ENCODE results near the gene PTPRJ. TPM values are rescaled to one million over a fixed set of nuclear protein-coding genes. Genes with fewer than 3 reads are reported as not detected.
"Not testable (repeated sequence)": the region's sequence is repeated elsewhere in the genome, so short reads cannot be mapped to it uniquely, and the experiment has no call there.

Gene PTPRJ
- total and polyA plus RNA-seq, 2 of the 4 experiments (the other 2 are of a cell fraction): 5.6 to 14.9 TPM

DNA sequence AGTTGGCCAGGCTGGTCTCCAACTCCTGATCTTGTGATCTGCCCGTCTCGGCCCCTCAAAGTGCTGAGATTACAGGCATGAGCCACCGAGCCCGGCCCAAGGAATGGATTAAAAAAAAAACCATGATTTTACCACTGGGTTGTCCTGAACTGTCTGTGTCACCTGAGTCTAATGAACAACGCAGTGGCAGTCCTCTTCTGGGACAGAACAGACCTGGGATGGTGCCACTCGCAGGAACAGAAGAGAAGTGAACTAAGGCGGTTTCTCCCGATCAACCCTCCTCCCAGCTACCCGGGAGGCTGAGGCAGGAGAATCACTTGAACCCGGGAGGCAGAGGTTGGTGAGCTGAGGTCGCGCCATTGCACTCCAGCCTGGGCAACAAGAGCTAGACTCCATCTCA, 46.6 kb upstream of the PTPRJ start:
- H3K23ac ChIP-seq (ENCODE audit: low read depth, low read length); POLR2A ChIA-PET (ENCODE audit: unreplicated experiment); H3K4me2 ChIP-seq (ENCODE audit: low read depth, low read length); H3K36me3 ChIP-seq (ENCODE audit: control insufficient read depth, insufficient read depth, low read length); H2BK5ac ChIP-seq (ENCODE audit: low read depth, low read length, poor library complexity, severe bottlenecking); DNase-seq; H4K91ac ChIP-seq (ENCODE audit: insufficient read depth, low read depth, low read length); BruUV-seq (replicated peaks); H3K14ac ChIP-seq (replicated peaks; ENCODE audit: low read depth, low read length); H4K20me1 ChIP-seq (ENCODE audit: insufficient read depth, low read length); H4K5ac ChIP-seq (ENCODE audit: low read depth, low read length); H2BK15ac ChIP-seq (ENCODE audit: low read depth, low read length); H3K4me3 ChIP-seq (ENCODE audit: insufficient read depth, low read depth, low read length); H3K9me3 ChIP-seq (ENCODE audit: control insufficient read depth, insufficient read depth, low read length); H3K9me1 ChIP-seq (ENCODE audit: insufficient read depth, low read length); H3K9ac ChIP-seq (ENCODE audit: low read depth, low read length); H3K4ac ChIP-seq (ENCODE audit: low read depth, low read length); ATAC-seq (ENCODE audit: low read depth); H3K56ac ChIP-seq (ENCODE audit: extremely low read depth, insufficient read depth, low read length); H2BK120ac ChIP-seq (ENCODE audit: low read depth, low read length); H4K8ac ChIP-seq (ENCODE audit: low read depth in 2 of 2, low read length in 2 of 2); H3K18ac ChIP-seq (ENCODE audit: low read depth, low read length); dilution Hi-C loops (cut with HindIII; ENCODE audit: low sequenced_read_pairs, unreplicated experiment); H3K27me3 ChIP-seq (ENCODE audit: control insufficient read depth, insufficient read depth, low read length); H3K79me1 ChIP-seq (ENCODE audit: low read depth in 1 of 2, low read length in 2 of 2); H2BK20ac ChIP-seq (ENCODE audit: low read depth, low read length); H3K27ac ChIP-seq (ENCODE audit: insufficient read depth, low read length); H2AFZ ChIP-seq (replicated peaks; ENCODE audit: low read length, poor library complexity); H2AK9ac ChIP-seq (replicated peaks; ENCODE audit: low read depth, low read length, poor library complexity); H3K4me1 ChIP-seq (ENCODE audit: control insufficient read depth, insufficient read depth, low read length): not testable (repeated sequence)
- CTCF ChIA-PET: interaction anchor here (0.6 to 4.5 kb wide), 10 partner anchors 49 to 562 kb away, joined by 3 to 52 read pairs (median 4); no protein-coding TSS in a partner anchor
- H2AK5ac ChIP-seq (ENCODE audit: low read depth, low read length): peak overlapping the region; percentile 28; the same call in 1 of the 2 replicates
- intact Hi-C loops (cut with micrococcal nuclease): loop anchor here (1.0 to 10.0 kb wide), 4 partner anchors 71 to 371 kb away; partner anchors contain the start of gene OR4S1
- in situ Hi-C loops (cut with MboI; ENCODE audit: low sequenced_read_pairs): loop anchor here (5.0 kb wide), 1 partner anchor 179 kb away; no protein-coding TSS in a partner anchor
- WGBS, 2 experiments (ENCODE audit: extremely low coverage in 2 of 2, insufficient read length in 1 of 2): 89% methylated on average over 4 of the region's 12 CpGs; no CpG with 5 or more reads in 1 of the 2 experiments
